A549 (cell line): ENCODE data around the gene FRYL. TPM values are rescaled to one million over a fixed set of nuclear protein-coding genes. Genes with fewer than 3 reads are reported as not detected.

ENCODE experiments used
- ATAC-seq, 2 experiments: fragments of 200-7000 bp in 1 of 2; fragments of >200 bp in 1 of 2; cut with Nextera tagmentation in 1 of 2; cut with Tn5 transposase in 1 of 2; 3 replicates each; pipeline versions ENCODE4 v1.8.0 to v1.9.1; 2018 to 2020; ENCODE audit warnings: mild to moderate bottlenecking in 1 of 2, moderate library complexity in 1 of 2
- CTCF ChIA-PET: fragments of 300-600 bp; sonication (Branson Sonifier 250); formaldehyde crosslinking; extraction: SDS; loops from one replicate; lab custom pipeline; 2021; ENCODE audit warnings: antibody characterized with exemption, inconsistent platforms; lab: Yijun Ruan, JAX
- POLR2A ChIA-PET: fragments of 350-600 bp; formaldehyde crosslinking; extraction: SDS; loops from one replicate; lab custom pipeline; 2021; ENCODE audit warnings: antibody characterized with exemption, inconsistent platforms; lab: Yijun Ruan, JAX
- DNase-seq, 2 experiments: peaks; one replicate each; pipeline versions ENCODE4 v3.0.0 to v3.0.0-alpha.2; 2011 to 2016; ENCODE audit warnings: low read depth in 1 of 2, low spot score in 1 of 2
- FAIRE-seq: peaks from 2 replicates; lab custom pipeline; 2011; peaks lifted over from hg19 to GRCh38; lab: Jason Lieb, UNC
- H3K27ac ChIP-seq, 2 experiments: fragments of >200 bp; sonication (Bioruptor Twin); formaldehyde crosslinking; 3 replicates each; pipeline ENCODE4 v1.5.1; 2016 to 2017
- H3K4me1 ChIP-seq: fragments of >200 bp; sonication (Bioruptor Twin); formaldehyde crosslinking; 3 replicates; pipeline ENCODE4 v1.6.1; 2016
- H3K4me2 ChIP-seq: fragments of >200 bp; sonication (Bioruptor Twin); formaldehyde crosslinking; 3 replicates; pipeline ENCODE4 v1.6.1; 2016
- H3K4me3 ChIP-seq: fragments of >200 bp; sonication (Bioruptor Twin); formaldehyde crosslinking; 3 replicates; pipeline ENCODE4 v1.5.1; 2016
- H3K9me3 ChIP-seq: fragments of >200 bp; sonication (Bioruptor Twin); formaldehyde crosslinking; 3 replicates; pipeline ENCODE4 v1.6.1; 2016
- BCL3 ChIP-seq: fragments of >200 bp; sonication (Bioruptor Twin); formaldehyde crosslinking; IDR thresholded peaks from 3 replicates; pipeline ENCODE4 v1.6.1; 2016
- BHLHE40 ChIP-seq: IDR thresholded peaks from 2 replicates; pipeline ENCODE4 v1.6.1; 2012; ENCODE audit warnings: low read depth, low read length, inconsistent platforms
- CBX2 ChIP-seq: fragments of 200-600 bp; sonication (generic); IDR thresholded peaks from 2 replicates; pipeline ENCODE4 v1.6.1; 2016; ENCODE audit warnings: low read depth, mild to moderate bottlenecking, borderline replicate concordance
- CBX8 ChIP-seq: fragments of 200-600 bp; sonication (generic); IDR thresholded peaks from 2 replicates; pipeline ENCODE4 v1.6.1; 2016
- CEBPB ChIP-seq, 2 experiments: fragments of >200 bp in 1 of 2; sonication (Bioruptor Twin) in 1 of 2; formaldehyde crosslinking in 1 of 2; IDR thresholded peaks; 2 replicates each; pipeline ENCODE4 v1.6.1; 2012 to 2016
- CHD2 ChIP-seq: fragments of 150-350 bp; IDR thresholded peaks from 2 replicates; pipeline ENCODE4 v1.6.1; 2014; ENCODE audit warnings: low read length; ENCODE audit not compliant: partially characterized antibody
- CHD4 ChIP-seq: fragments of 200-600 bp; sonication (generic); IDR thresholded peaks from 2 replicates; pipeline ENCODE4 v1.6.1; 2016; ENCODE audit warnings: antibody characterized with exemption, mild to moderate bottlenecking, borderline replicate concordance
- CTCF ChIP-seq: fragments of >200 bp; sonication (Bioruptor Twin); formaldehyde crosslinking; IDR thresholded peaks from 3 replicates; pipeline ENCODE4 v1.5.1; 2016
- EHMT2 ChIP-seq: fragments of 200-600 bp; sonication (generic); IDR thresholded peaks from 2 replicates; pipeline ENCODE4 v1.6.1; 2016; ENCODE audit warnings: antibody characterized with exemption, low read depth, mild to moderate bottlenecking, moderate library complexity
- EP300 ChIP-seq, 2 experiments: fragments of >200 bp; sonication (Bioruptor Twin); formaldehyde crosslinking; IDR thresholded peaks; 2 replicates in 1 of 2; 3 replicates in 1 of 2; pipeline ENCODE4 v1.6.1; 2016 to 2017
- ESRRA ChIP-seq: fragments of 150-350 bp; IDR thresholded peaks from 2 replicates; pipeline ENCODE4 v1.6.1; 2014; ENCODE audit warnings: mild to moderate bottlenecking, low read length, borderline replicate concordance
- FOSB ChIP-seq: fragments of 250-450 bp; sonication (Bioruptor Pico); IDR thresholded peaks from 2 replicates; pipeline ENCODE4 v1.5.0; 2020; ENCODE audit warnings: mild to moderate bottlenecking, moderate library complexity
- FOSL2 ChIP-seq, 2 experiments: fragments of 450-650 bp in 1 of 2; fragments of >200 bp in 1 of 2; sonication (Bioruptor Twin) in 1 of 2; formaldehyde crosslinking; IDR thresholded peaks; 2 replicates each; pipeline versions ENCODE4 v1.5.0 to v1.6.1; 2016 to 2020; ENCODE audit warnings: mild to moderate bottlenecking in 1 of 2, moderate library complexity in 1 of 2
- GATA3 ChIP-seq: IDR thresholded peaks from 2 replicates; pipeline ENCODE4 v1.6.1; 2012; ENCODE audit warnings: borderline replicate concordance
- HES2 ChIP-seq: fragments of >200 bp; sonication (Bioruptor Twin); formaldehyde crosslinking; IDR thresholded peaks from 2 replicates; pipeline ENCODE4 v1.6.1; 2016
- HMGXB4 ChIP-seq: fragments of 250-450 bp; sonication (Bioruptor Pico); IDR thresholded peaks from 2 replicates; pipeline ENCODE4 v1.5.0; 2021; ENCODE audit warnings: mild to moderate bottlenecking, moderate library complexity, borderline replicate concordance
- HOXB13 ChIP-seq: fragments of 250-450 bp; sonication (Bioruptor Pico); IDR thresholded peaks from 2 replicates; pipeline ENCODE4 v1.5.0; 2020; ENCODE audit warnings: low read depth, mild to moderate bottlenecking, moderate library complexity
- JUNB ChIP-seq: fragments of >200 bp; sonication (Bioruptor Twin); formaldehyde crosslinking; IDR thresholded peaks from 2 replicates; pipeline ENCODE4 v1.6.1; 2016
- KDM1A ChIP-seq: fragments of 200-600 bp; sonication (generic); IDR thresholded peaks from 2 replicates; pipeline ENCODE4 v1.6.1; 2016; ENCODE audit warnings: low read depth, mild to moderate bottlenecking
- KDM5A ChIP-seq: fragments of 200-600 bp; sonication (generic); IDR thresholded peaks from 2 replicates; pipeline ENCODE4 v1.6.1; 2016; ENCODE audit warnings: antibody characterized with exemption, mild to moderate bottlenecking
- MAFK ChIP-seq: fragments of 450-650 bp; IDR thresholded peaks from 2 replicates; pipeline ENCODE4 v1.6.1; 2014; ENCODE audit not compliant: partially characterized antibody
- NPAS2 ChIP-seq: fragments of 250-450 bp; sonication (Bioruptor Pico); IDR thresholded peaks from 2 replicates; pipeline ENCODE4 v1.8.0; 2022; ENCODE audit warnings: mild to moderate bottlenecking, moderate library complexity, borderline replicate concordance
- NR3C1 ChIP-seq: fragments of >200 bp; sonication (Bioruptor Twin); formaldehyde crosslinking; IDR thresholded peaks from 3 replicates; pipeline ENCODE4 v1.6.1; 2017
- PHF8 ChIP-seq: fragments of 200-600 bp; sonication (generic); IDR thresholded peaks from 2 replicates; pipeline ENCODE4 v1.6.1; 2016; ENCODE audit warnings: low read depth, mild to moderate bottlenecking, antibody characterized with exemption, moderate library complexity, borderline replicate concordance
- POLR2A ChIP-seq: IDR thresholded peaks from 2 replicates; pipeline ENCODE4 v1.6.1; 2012; ENCODE audit warnings: mild to moderate bottlenecking, low read length
- POLR2AphosphoS2 ChIP-seq: conservative IDR thresholded peaks from 2 replicates; pipeline ENCODE4 v1.6.1; 2012; ENCODE audit warnings: low read length, improper control_type of control experiment, inconsistent platforms
- RAD21 ChIP-seq, 2 experiments: fragments of >200 bp in 1 of 2; sonication (Bioruptor Twin) in 1 of 2; formaldehyde crosslinking in 1 of 2; IDR thresholded peaks in 1 of 2; conservative IDR thresholded peaks in 1 of 2; 2 replicates in 1 of 2; 3 replicates in 1 of 2; pipeline ENCODE4 v1.6.1; 2012 to 2018; ENCODE audit warnings: inconsistent platforms in 1 of 2
- RCOR1 ChIP-seq: fragments of 150-350 bp; IDR thresholded peaks from 2 replicates; pipeline ENCODE4 v1.6.1; 2014; ENCODE audit warnings: antibody characterized with exemption, low read length, low read depth
- RFX5 ChIP-seq: fragments of 450-650 bp; IDR thresholded peaks from 2 replicates; pipeline ENCODE4 v1.7.1; 2014; ENCODE audit warnings: antibody characterized with exemption, mild to moderate bottlenecking, moderate library complexity
- RNF2 ChIP-seq: fragments of 200-600 bp; sonication (generic); IDR thresholded peaks from 2 replicates; pipeline ENCODE4 v1.6.1; 2016; ENCODE audit warnings: low read depth, mild to moderate bottlenecking, antibody characterized with exemption, moderate library complexity, borderline replicate concordance
- SMC3 ChIP-seq: fragments of >200 bp; sonication (Bioruptor Twin); formaldehyde crosslinking; IDR thresholded peaks from 3 replicates; pipeline ENCODE4 v1.6.1; 2018; ENCODE audit warnings: inconsistent platforms
- ZC3H11A ChIP-seq: fragments of 450-650 bp; IDR thresholded peaks from 2 replicates; pipeline ENCODE4 v1.6.1; 2014; ENCODE audit warnings: antibody characterized with exemption, mild to moderate bottlenecking
- ZNF302 ChIP-seq: fragments of 250-450 bp; sonication (Bioruptor Pico); IDR thresholded peaks from 2 replicates; pipeline ENCODE4 v1.9.0; 2021; ENCODE audit warnings: inconsistent platforms, mild to moderate bottlenecking, moderate library complexity
- WGBS: methylation state at CpG from one replicate; pipeline ENCODE4 v1.1.6; 2017; ENCODE audit errors: missing lambda C conversion rate; 5-methylcytosine and 5-hydroxymethylcytosine counted together
- polyA plus RNA-seq, 4 experiments: library from polyadenylated mRNA; depleted of rRNA in 3 of 4; stranded (reverse); fragments of >200 nt; fragmentation: RNase III in 1 of 4; extraction: RNeasy Plus Mini Kit Qiagen cat#74134 plus additional on column Dnase treatment in 1 of 4; gene quantifications; 2 replicates in 3 of 4; 3 replicates in 1 of 4; pipeline ENCODE4 v1.2.3, GENCODE V29; 2011 to 2017
- TF ChIP-seq, protein P1 (sequence below): IDR thresholded peaks from 2 replicates; pipeline ENCODE4 v1.6.1; 2012

Gene FRYL
- polyA plus RNA-seq, 2 of the 4 experiments (the other 2 are of a cell fraction), result 7.1 to 21.1 TPM

DNA sequence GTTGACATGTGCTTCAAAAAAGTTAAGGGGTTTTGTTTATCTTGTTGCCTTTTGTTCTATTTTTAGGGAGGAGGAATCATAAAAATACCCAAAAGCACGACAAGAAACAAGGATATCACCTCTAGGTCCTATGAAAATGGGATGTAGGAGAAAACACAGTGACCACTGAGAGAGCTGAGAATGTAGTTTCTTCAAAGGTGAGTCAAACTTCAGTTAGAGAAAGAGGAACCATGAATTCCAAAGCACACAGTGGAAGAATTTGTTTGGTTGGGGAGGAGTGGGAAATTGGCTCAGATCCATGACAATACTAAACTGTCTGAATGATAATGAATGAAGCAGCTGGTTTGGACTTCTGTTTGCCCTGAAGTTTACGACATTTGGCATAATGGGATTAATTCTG is 19.1 kb upstream of the FRYL start:
- no peak for FAIRE-seq

GRCh38 chr4:48798117-48798516 is 18.0 kb upstream of the FRYL start:
- POLR2A ChIA-PET, result interaction anchor here (0.9 kb wide), 1 partner anchor 18 kb away, joined by 4 read pairs; no protein-coding TSS in a partner anchor
- WGBS, result 77% methylated on average over 2 of the region's 2 CpGs
- Histone ChIP-seq H3K4me1 (peaks cover 13% of the 10 kb centered on the region; the same call in 2 of the 3 replicates), H3K4me2 (no peak overlapping the region), H3K27ac (no peak overlapping the region), H3K9me3 (no peaks in the 10 kb centered on the region), H3K4me3 (no peak overlapping the region)
- DNase-seq (no peak), FAIRE-seq (no peak), ATAC-seq (no peak)
- CTCF ChIA-PET, result interaction anchor here (1.0 kb wide), 1 partner anchor 10 kb away, joined by 3 read pairs; no protein-coding TSS in a partner anchor
- TF ChIP-seq JUNB (no peak), CEBPB (IDR thresholded peaks at IDR 0.05) (no peak), HOXB13 (CRISPR knock-in tag) (no peak), FOSB (no peak), NR3C1 (no peak), CBX2 (no peak), KDM1A (no peak), MAFK (no peak), CTCF (no peak), CHD2 (no peak), SMC3 (no peak), NPAS2 (CRISPR knock-in tag) (no peak), RFX5 (no peak), ZC3H11A (no peak), POLR2AphosphoS2 (no peak), BHLHE40 (no peak), HMGXB4 (CRISPR knock-in tag) (no peak)
- TF ChIP-seq, protein P1, sequence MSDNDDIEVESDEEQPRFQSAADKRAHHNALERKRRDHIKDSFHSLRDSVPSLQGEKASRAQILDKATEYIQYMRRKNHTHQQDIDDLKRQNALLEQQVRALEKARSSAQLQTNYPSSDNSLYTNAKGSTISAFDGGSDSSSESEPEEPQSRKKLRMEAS, result no peak

More for the DNA sequence above, 19.1 kb upstream of the FRYL start:
- Histone ChIP-seq H3K27ac (no peak overlapping the region), H3K4me2 (no peak overlapping the region), H3K4me1 (peaks cover 13% of the 10 kb centered on the region; the same call in 2 of the 3 replicates), H3K9me3 (no peaks in the 10 kb centered on the region), H3K4me3 (no peak overlapping the region)
- 53% methylated on average over 2 of the region's 2 CpGs for WGBS
- CTCF ChIA-PET, result interaction anchor here (0.6 kb wide), 1 partner anchor 714 kb away, joined by 5 read pairs; no protein-coding TSS in a partner anchor
- TF ChIP-seq HES2 (no peak), FOSL2 (IDR thresholded peaks at IDR 0.05) (no peak), FOSL2 (CRISPR knock-in tag; IDR thresholded peaks at IDR 0.05) (no peak), RCOR1 (no peak), PHF8 (no peak), GATA3 (no peak), BCL3 (no peak), NR3C1 (no peak), KDM1A (no peak), CHD4 (no peak), EP300 (IDR thresholded peaks at IDR 0.05) (no peak), ESRRA (no peak), KDM5A (no peak), EHMT2 (no peak), CTCF (no peak), ZNF302 (CRISPR knock-in tag) (no peak), RNF2 (no peak), CBX8 (no peak), POLR2A (no peak), RAD21 (conservative IDR thresholded peaks at IDR 0.05 in 1 of 2, IDR thresholded peaks at IDR 0.05 in 1 of 2) (no peak)
- POLR2A ChIA-PET, result no interaction called here
- no peak for DNase-seq
- ATAC-seq, result no peak
